UCSD-AML1 (cell line): Measurements from ENCODE around the gene DTNBP1.
"Not testable (repeated sequence)": the region's sequence is repeated elsewhere in the genome, so short reads cannot be mapped to it uniquely, and the experiment has no call there.

Experiments
- DNase-seq: peaks from one replicate; lab custom pipeline; 2025; ENCODE audit not compliant: unreplicated experiment; lab: John Stamatoyannopoulos, UW

DTNBP1 gene

DNA sequence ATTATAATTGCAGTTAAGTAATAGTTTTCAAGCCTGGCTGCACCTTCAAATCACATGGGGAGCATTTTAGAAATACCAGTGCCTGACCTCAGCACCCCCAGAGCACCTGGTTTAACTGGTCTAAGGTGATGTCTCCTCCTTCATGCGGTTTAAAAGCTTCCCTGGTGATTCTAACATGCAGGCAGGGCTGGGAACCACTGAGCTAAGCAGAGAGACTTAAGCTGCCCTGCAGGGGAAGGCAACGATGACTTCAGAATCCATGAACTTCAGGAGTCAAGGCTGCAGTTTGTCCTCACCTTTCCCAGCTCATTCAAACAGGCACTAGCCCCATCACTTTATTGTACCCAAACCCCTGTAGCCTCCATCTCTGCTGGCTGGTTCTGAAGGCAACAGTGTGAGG, 6.1 kb upstream of the DTNBP1 start:
- DNase-seq, result no peak

DNA sequence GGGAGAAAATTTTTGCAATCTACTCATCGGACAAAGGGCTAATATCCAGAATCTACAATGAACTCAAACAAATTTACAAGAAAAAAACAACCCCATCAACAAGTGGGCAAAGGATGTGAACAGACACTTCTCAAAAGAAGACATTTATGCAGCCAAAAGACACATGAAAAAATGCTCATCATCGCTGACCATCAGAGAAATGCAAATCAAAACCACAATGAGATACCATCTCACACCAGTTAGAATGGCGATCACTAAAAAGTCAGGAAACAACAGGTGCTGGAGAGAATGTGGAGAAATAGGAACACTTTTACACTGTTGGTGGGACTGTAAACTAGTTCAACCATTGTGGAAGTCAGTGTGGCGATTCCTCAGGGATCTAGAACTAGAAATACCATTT, 4.1 kb upstream of the DTNBP1 start:
- not testable (repeated sequence) for DNase-seq

DNA sequence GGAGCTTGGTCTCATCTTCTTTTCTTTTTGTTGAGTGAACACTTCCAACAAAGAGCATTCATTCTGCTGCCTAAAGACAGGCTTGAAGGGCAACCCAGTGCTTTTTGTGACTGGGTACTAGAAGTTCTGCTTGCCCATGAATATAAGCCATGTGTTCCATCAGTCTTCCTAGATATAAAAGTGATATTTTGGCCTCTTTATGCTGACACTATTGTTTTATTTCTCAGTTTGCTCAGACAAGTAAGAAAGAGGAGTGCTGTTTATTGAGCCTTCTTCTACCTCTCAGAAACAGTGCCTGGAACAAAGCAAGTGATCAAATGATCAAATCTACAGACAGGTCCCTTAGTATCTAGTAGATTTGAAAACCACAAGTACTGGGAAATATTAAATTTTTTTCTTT, 2.4 kb upstream of the DTNBP1 start:
- DNase-seq, result no peak

DNA sequence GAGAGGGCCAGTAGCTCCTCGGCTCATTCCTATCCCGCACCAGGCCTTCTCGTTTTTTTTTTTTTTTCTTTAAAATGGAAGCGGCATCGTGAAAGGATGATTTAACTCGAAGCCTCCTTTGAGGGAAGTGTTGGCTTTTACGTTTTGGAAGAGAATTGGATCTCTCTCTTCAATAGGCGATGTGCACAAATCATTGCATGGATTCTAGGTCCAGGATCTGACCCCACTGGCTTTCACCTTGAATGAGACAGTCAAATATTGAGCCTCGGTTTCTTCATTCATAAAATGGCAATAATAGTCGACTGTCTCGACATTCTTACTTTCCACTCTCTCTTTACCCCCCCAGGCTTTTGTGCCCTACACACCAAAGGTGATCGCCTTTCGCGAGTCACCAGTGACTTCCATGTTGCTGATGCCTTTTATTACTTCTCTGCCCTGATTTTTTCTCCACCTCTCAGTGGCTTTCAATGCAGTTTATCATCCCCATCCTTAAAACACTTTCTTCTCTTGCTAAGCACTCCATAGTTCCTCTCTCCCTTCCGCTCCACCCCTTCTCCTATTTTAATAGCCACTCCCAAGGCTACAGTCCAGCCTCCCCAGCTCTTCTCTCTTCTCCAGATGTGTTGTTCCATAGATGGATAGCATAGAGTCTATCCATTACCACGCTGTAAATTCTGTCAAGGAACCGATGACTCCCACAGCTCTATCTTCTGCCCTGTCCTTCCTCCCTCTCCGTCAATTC, 473 bp upstream of the DTNBP1 start:
- no peak for DNase-seq

DNA sequence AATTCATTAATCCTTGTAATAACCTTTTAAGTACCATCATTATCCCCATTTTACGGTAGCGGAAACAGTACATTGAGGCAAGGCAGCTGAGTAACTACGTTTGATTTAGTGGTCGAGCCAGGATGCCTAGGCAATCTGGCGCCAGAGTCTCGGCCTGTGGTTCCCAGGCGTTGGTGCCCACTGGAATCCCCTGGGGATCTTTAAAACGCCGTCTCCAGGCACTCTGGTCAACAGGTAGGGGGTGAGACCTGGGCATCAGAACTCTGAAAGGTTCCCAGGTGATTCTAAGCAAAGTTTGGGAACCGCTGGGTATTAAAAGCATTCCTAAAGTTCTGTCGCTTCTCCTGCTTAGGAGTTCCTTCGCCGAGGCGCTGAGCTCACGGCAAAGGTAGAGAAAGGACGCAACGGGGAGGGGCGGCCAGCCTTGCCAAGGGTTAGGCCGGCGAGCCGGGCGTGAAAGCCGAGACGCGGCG, 939 bp downstream of the DTNBP1 start:
- no peak for DNase-seq

DNA sequence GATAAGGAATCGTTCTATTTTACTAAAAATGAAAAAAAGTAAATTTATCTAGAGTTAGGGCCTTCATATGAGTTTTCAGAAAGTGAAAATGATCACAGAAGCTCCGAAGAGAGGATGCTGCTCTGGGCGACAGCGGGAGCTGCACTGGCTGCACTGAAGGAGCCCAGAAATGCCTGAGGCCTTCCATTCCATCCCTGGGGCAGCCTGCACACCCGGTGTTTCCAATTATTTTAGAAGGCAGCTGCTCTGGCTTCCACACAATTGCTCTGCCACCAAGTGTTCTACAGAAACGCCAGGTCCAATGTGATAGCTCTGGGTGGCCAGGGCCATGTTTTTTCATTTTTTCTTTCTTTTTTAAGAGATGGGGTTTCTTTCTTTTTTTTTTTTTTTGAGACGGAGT, 3.6 kb downstream of the DTNBP1 start:
- no peak for DNase-seq

DNA sequence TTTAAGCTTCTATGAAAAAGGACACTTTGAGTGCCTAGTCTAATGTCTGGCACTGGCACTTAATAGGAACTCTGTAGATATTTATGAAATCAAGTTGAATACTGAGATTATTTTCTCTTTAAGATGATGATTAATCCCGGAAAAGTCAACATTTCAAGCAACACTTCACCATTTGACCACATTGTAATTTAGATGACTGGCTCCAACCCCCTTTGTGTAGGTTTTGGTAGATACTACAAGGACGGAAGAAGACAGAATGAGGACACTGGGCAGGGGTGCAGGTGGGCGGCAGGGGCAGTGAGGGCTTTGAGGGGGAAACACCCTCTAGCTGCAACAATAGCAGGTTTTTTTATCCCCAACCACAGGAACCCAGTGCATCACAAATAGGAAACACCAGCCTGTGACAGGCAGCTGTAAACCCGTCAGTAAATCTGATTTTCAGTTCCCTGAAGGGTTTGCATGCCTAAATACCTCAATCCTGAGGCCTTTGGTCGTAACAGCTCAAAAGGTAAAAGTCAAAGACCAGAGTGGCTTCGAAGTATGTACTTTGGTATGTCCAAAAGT, 4.6 kb downstream of the DTNBP1 start:
- no peak for DNase-seq

DNA sequence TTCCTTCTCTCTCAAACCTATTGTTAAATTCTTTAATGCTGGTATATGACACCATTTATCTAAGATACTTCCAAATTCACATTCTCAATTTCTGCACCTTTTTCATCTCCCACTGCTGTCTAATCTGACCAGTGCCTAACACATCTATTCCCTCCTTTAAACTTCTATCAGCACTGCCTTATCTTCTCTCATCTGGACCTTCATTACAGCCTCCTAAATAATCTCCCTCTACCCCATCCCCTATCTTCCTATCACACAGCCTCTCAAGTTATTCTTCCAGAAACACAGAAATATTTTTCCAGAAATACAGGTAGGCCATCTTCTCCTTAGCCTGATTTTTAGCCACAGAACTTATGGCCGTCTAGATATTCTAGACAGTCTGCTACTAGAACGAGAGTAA, 5.5 kb downstream of the DTNBP1 start:
- no peak for DNase-seq

DNA sequence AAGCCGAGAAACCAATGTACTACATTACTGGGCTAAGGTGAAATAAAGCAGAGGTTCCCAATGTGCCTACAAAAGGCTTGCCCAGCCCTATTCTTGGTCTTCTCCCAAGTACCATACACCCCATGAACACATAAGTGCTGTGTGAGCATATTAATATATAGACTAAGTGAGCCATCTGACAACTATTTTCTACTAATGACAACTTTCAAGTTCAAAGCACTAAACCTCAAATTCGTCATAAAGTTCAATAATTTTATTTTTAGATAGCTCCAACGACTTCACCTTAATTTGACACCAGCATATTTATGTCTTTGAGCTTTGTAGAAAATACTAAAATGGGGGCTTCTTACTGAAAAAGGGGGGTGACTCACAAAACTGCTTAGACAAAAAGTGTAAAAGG, 6.7 kb downstream of the DTNBP1 start:
- DNase-seq, result no peak

DNA sequence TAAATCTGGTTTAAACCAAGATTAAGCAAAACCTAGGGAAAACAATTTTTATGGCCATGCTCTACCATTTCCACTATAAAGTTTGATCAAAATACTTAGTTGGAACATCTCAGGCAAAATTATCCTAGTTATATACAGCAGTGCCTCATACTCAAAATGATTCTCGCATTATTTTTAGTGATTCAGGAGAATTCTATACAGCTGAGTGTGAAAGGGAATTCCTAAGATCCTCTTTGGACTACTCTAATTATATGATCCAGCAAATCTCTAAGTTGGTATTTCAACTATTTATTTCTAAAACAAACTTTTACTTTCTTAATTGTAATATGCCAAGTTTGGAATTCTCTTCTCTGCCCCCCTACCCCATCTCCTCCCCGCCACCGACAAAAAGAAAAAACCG, 8.6 kb downstream of the DTNBP1 start:
- DNase-seq, result no peak

DNA sequence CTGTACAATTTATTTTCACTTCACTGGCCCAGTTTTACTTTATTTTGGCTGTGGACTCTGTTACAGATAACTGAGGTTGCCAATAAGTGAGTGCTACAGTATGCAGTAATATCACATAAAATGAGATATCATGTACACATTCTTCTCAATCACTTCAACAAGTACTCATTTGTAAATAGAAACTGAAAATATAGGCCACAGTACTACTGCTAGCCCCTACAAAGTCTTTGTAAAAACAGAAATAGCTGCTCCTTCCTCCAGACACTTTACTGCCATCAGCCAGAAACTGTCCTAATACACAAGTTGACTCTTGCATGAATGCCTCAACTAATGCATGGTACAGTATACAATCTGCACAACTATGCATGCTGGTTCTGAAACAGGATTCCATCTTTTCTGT, 9.2 kb downstream of the DTNBP1 start:
- no peak for DNase-seq

DNA sequence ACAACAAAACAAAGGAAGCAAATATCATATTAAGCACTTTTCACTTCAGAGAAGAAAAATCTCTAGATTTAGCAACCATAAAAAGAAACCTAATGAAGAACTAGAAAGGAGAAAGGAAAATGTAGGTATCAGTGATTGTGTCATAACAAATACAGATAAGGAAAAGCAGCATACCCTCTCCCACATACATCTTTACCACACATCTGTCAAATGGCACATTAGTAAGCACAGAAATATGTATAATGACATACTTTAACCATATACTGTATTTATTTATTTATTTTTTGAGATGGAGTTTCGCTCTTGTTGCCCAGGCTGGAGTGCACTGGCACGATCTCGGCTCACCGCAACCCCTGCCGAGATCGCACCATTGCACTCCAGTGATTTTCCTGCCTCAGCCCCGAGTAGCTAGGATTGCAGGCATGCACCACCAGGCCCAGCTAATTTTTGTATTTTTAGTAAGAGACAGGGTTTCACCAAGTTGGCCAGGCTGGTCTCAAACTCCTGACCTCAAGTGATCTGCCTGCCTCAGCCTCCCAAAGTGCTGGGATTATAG, 12.7 kb downstream of the DTNBP1 start:
- DNase-seq, result not testable (repeated sequence)

DNA sequence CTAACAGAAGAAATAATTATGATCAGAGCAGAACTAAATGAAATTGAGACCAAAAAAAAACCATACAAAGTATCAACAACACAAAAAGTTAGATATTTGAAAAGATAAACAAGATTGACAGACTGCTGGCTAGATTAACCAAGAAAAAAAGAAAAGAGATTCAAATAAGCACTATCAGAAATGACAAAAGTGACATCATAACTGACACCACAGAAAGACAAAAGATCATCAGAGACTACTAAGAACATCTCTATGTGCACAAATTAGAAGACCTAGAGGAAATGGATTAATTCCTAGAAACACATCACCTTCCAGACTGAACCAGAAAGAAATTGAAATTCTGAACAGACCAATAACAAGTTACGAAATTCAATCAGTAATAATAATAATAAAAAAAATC, 17.9 kb downstream of the DTNBP1 start:
- no peak for DNase-seq

DNA sequence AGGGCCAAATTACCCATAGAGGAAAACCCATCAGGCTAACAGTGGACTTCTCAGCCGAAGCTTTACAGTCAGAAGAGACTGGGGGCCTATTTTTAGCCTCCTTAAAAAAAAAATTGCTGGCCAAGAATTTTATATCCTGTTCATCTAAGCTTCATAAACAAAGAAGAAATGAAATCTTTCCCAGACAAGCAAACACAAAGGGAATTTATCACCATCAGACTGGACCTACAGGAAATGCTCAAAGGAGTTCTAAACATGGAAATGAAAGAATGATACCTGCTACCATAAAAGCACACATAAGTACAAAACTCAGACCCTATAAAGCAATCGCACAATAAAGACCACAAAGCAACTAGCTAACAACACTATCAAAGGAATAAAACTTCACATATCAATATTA, 19.3 kb downstream of the DTNBP1 start:
- no peak for DNase-seq

DNA sequence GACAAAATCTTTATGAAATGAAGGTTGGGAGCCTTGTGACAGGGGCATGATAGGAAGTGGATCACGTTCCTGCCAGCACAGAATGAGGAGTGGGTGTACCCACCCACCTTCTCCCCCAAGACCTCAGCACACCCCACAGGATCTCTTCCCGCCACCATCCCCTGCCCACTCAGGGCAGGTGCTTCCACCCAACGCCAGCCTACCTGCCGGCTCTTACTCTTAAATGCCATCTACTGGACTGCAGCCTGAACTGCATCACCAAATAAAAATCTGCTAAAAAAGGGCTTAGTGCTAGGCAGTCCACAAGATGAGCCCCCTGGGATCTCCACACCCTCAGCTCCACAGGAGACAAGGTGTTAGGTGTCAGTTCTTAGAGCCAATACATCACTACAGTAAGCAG, 20.6 kb downstream of the DTNBP1 start:
- DNase-seq, result no peak

DNA sequence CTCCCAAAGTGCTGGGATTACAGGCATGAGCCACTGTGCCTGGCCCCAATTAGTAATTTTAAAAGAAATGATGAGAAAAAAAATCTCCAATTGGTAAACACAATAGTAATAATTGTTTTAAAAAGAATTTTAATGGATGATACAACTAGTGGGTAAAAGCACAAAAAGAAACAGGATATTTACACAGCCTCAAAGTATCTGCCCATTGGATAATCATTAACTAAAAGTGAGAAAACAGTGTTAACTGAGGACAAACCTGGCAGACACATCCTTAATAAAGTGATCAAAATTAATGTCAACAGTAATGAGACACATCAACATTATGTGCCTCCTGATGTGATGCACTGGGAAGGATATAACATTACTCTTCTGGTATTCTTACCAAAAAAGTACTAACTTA, 24.5 kb downstream of the DTNBP1 start:
- DNase-seq, result no peak

DNA sequence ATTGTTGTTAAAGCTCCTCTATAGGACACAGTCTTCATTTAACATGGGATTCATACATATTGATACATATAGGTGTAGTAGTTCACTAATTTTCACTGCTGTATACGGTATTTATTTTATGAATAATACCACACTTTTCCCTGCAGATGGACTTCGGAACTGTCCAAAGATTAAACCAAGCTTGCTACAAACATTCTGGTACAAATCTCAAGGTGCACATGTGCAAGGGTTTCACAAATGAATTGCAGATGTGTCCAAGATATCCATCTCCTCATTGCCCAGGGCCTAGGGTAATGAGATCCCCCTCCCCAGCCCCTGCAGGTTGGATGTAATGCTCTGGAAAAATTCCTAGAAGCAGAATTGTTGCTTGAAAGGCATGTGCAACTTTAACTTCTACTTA, 31.4 kb downstream of the DTNBP1 start:
- no peak for DNase-seq

DNA sequence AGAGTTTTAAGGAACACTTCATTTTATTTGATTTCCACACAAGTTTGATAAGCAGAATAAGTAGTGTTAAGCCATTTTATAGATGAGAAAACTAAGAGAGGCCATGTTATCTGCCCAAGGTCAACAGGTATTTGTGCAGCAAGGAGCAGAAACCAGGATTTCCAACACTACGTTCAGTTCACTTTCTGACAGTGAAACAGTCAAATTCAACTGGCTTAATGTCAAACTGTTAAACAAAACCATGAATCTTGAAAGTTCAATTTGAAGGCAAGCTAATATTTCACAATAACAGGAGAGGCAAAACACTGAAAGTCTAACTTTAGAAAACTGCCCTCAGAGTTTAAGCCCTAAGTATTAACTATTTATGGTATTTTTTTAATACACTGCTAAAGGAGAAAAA, 32.6 kb downstream of the DTNBP1 start:
- DNase-seq, result no peak

DNA sequence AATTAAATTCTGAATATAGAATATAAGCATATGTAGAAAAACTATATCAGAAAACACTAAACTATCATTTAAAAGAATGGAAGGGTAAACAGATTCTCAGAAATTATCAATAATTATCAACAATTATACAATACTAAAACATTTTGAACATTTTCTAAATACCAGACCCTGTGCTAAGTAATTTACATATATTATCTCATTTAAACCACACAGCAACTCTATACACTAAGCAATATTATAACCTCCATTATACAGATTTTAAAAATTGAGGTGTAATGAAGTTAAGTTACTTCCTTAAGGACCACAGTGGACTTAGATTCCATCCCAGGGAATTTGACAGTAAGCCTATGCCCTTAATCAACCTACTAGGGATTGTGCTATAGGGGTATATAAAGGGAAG, 33.3 kb downstream of the DTNBP1 start:
- DNase-seq, result no peak

DNA sequence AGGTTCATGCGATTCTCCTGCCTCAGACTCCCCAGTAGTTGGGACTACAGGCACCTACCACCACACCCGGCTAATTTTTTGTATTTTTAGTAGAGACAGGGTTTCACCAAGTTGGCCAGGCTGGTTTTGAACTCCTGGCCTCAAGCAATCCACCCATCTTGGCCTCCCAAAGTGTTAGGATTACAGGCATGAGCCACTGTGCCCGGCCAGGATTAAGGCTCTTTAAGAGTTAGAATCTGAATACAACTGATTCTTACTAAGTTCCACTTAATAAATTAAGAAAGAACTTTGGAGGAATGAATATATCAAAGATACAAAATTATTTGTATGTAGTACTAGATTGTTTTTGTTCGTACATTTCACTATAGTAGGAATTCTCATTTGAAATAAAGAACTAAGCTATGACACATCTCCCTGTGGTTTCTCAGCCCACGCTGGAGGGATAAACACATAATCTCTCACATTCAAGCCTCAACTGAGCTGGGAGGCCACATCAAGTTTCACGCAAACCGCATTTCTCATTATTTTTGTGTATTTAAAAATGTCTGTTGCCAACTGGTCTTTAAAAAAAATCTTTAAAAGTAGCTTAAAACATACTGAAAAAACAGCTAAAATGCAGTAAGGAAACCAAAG, 34.2 kb downstream of the DTNBP1 start:
- DNase-seq, result no peak

DNA sequence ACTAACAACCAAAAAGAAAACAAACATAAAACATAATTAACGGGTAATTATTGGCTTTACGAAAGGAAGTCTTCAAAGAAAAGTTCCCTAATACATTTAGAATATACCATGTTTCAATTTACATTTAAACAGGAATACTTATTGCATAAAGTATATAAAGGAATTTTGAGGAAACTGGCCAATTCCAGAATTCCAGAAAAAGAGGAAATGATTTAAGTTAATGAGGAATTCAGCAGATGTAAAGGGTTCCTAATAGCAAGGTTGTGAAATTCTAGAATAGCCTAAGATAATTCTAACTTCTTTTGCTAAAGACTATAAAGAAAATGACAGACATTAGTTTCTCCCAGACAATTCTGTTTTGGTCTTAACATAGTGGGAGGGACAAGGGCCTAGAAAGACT, 35.0 kb downstream of the DTNBP1 start:
- DNase-seq, result no peak
